ENCODE data around the gene CBX4. TPM values are rescaled to one million over a fixed set of nuclear protein-coding genes. Genes with fewer than 3 reads are reported as not detected.

The CBX4 gene
- total RNA-seq, 2 donors from 2014 or later, result 4.2 to 4.9 TPM

DNA sequence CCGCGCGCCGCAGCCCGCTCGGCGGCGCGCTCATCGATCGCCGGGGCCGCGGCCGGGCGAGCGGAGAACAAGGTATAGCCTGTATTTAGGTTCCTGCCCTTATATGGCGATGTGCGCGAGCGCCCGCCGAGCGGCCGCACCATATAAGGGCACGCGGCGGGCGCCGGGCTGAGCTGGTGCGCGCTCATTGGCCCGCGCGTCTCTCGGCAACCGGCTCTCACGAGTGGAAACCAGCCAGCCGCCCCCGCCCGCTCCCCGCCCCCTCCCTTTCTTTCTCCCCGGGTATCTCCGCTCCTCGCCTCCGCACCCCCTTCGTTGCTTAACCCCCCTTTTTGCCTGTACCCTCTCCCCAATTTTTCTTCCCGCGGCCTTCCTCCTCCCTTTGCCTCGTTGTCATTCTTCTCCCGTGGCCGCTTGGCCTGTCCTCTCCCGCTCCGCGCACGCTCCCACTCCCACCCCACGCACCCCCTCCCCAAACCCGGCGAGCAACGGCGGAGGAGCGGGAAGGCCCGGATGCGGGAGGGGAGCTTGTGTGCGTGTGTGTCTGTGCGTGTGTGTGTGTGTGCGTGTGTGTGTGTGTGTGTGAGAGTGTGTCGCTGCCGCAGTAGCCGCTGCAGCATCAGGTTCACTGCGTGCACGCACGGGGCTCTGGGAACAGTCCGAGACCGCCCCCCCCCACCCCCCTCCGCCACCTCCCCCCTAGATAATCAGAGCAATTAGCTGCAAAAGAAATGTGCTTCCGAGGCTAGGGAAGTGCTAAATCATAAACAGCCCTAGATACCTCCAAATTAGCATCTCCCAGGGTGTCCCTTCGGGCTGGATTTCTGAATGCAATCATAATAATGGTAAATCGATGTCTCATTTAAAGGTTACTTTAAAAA lies 28.9 kb downstream of the CBX4 start:
- Mint-ChIP-seq H3K27me3 (ENCODE audit: insufficient read depth) (peaks cover 90% of the 10 kb centered on the region), H3K9me3 (peaks cover 5% of the 10 kb centered on the region), H3K4me3 (peak overlapping the region; percentile 42), H3K4me1 (peaks cover 14% of the 10 kb centered on the region), H3K27ac (no peak overlapping the region), H3K36me3 (ENCODE audit: low read depth) (no peaks in the 10 kb centered on the region)
- H3K4me3 ChIP-seq (ENCODE audit: low read length), result peak overlapping the region; percentile 58
- no peaks in the 10 kb centered on the region for H3K36me3 ChIP-seq (ENCODE audit: control insufficient read depth, insufficient read depth, low read length)
- H3K27me3 ChIP-seq (ENCODE audit: control insufficient read depth, insufficient read depth, low read length, poor library complexity, severe bottlenecking), result peaks cover 88% of the 10 kb centered on the region
- H3K27ac ChIP-seq (ENCODE audit: low read depth, low read length), result no peak overlapping the region
- WGBS, 2 experiments (ENCODE audit: insufficient coverage in 1 of 2, insufficient read length in 1 of 2), result 0 to 1% methylated on average over 23 to 59 of the region's 79 CpGs
- H3K4me1 ChIP-seq (ENCODE audit: control insufficient read depth, insufficient read depth, low read length), result peaks cover 3% of the 10 kb centered on the region
- no peak for TF ChIP-seq CTCF (conservative IDR thresholded peaks at IDR 0.05)
- peak; percentile 95 for DNase-seq
- H3K9me3 ChIP-seq (ENCODE audit: control insufficient read depth, low read length), result no peaks in the 10 kb centered on the region
- H3K9ac ChIP-seq (ENCODE audit: extremely low read depth, low read length, poor library complexity, severe bottlenecking), result no peak overlapping the region

- Histone ChIP-seq H3K4me1 (ENCODE audit: control insufficient read depth, insufficient read depth, low read length) (no peaks in the 10 kb centered on the region), H3K27me3 (ENCODE audit: control insufficient read depth, insufficient read depth, low read length, poor library complexity, severe bottlenecking) (peaks cover 88% of the 10 kb centered on the region), H3K9ac (ENCODE audit: extremely low read depth, low read length, poor library complexity, severe bottlenecking) (no peak overlapping the region), H3K36me3 (ENCODE audit: control insufficient read depth, insufficient read depth, low read length) (no peaks in the 10 kb centered on the region), H3K27ac (ENCODE audit: low read depth, low read length) (no peak overlapping the region), H3K4me3 (ENCODE audit: low read length) (no peak overlapping the region), H3K9me3 (ENCODE audit: control insufficient read depth, low read length) (no peaks in the 10 kb centered on the region)
- no peak overlapping the region for H3K27ac Mint-ChIP-seq
- peak; percentile 79 for DNase-seq
- H3K4me1 Mint-ChIP-seq, result peaks cover 14% of the 10 kb centered on the region
- H3K36me3 Mint-ChIP-seq (ENCODE audit: low read depth), result no peaks in the 10 kb centered on the region
- TF ChIP-seq CTCF (conservative IDR thresholded peaks at IDR 0.05), result no peak
- H3K27me3 Mint-ChIP-seq (ENCODE audit: insufficient read depth), result peaks cover 91% of the 10 kb centered on the region
- WGBS, 2 experiments (ENCODE audit: insufficient coverage in 1 of 2, insufficient read length in 1 of 2), result 0 to 2% methylated on average over 2 to 39 of the region's 40 CpGs
- H3K4me3 Mint-ChIP-seq, result peak overlapping the region; percentile 42
- peaks cover 5% of the 10 kb centered on the region for H3K9me3 Mint-ChIP-seq
Measured at GRCh38 chr17:79809530-79810129, 29.6 kb downstream of the CBX4 start.

GRCh38 chr17:79808763-79809529 lies 30.3 kb downstream of the CBX4 start:
- DNase-seq, result peak; percentile 90
- H3K27ac ChIP-seq (ENCODE audit: low read depth, low read length), result no peak overlapping the region
- no peak overlapping the region for H3K9ac ChIP-seq (ENCODE audit: extremely low read depth, low read length, poor library complexity, severe bottlenecking)
- no peaks in the 10 kb centered on the region for H3K9me3 Mint-ChIP-seq
- no peaks in the 10 kb centered on the region for H3K36me3 ChIP-seq (ENCODE audit: control insufficient read depth, insufficient read depth, low read length)
- H3K27me3 ChIP-seq (ENCODE audit: control insufficient read depth, insufficient read depth, low read length, poor library complexity, severe bottlenecking), result peaks cover 88% of the 10 kb centered on the region
- H3K9me3 ChIP-seq (ENCODE audit: control insufficient read depth, low read length), result no peaks in the 10 kb centered on the region
- H3K27me3 Mint-ChIP-seq (ENCODE audit: insufficient read depth), result peaks cover 91% of the 10 kb centered on the region
- 22 to 31% methylated on average over 15 to 20 of the region's 20 CpGs for WGBS, 2 experiments (ENCODE audit: insufficient coverage in 1 of 2, insufficient read length in 1 of 2)
- peak overlapping the region; percentile 42 for H3K4me3 Mint-ChIP-seq
- no peaks in the 10 kb centered on the region for H3K4me1 ChIP-seq (ENCODE audit: control insufficient read depth, insufficient read depth, low read length)
- peaks cover 10% of the 10 kb centered on the region for H3K4me1 Mint-ChIP-seq
- H3K27ac Mint-ChIP-seq, result no peak overlapping the region
- TF ChIP-seq CTCF (conservative IDR thresholded peaks at IDR 0.05), result peak; percentile 72
- no peak overlapping the region for H3K4me3 ChIP-seq (ENCODE audit: low read length)
- H3K36me3 Mint-ChIP-seq (ENCODE audit: low read depth), result no peaks in the 10 kb centered on the region

Measured in endodermal cell (in vitro differentiated cells).